HG02938 (cell line): ENCODE measurements around the gene ARHGAP22.

Source experiments
- ATAC-seq: cut with Tn5 transposase; IDR thresholded peaks from one replicate; pipeline ENCODE4 v1.9.1; 2021; ENCODE audit warnings: mild to moderate bottlenecking, moderate library complexity; ENCODE audit not compliant: unreplicated experiment

The ARHGAP22 gene

GRCh38 chr10:48590945-48591344 lies 13.9 kb downstream of the ARHGAP22 start:
- ATAC-seq = no peak

DNA sequence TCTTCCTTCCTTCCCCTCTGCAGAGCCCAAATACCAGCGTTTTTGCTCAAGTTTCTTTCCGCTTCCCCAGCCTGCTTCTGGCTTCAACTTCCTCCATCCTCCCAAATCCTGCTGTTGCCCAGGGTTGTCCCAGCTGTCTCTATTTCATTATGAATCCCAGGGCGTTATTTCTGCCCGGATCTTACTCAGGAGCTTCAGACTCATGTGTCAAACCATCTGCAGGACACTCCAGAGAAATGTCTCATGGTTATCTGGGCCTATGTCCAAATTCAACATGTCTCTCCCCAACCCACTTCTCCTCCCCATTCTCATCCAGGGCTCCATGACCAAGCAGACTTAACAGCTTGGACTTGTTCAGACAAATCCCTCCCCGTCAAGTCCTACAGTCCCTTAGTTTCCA lies 15.6 kb downstream of the ARHGAP22 start:
- ATAC-seq = no peak

DNA sequence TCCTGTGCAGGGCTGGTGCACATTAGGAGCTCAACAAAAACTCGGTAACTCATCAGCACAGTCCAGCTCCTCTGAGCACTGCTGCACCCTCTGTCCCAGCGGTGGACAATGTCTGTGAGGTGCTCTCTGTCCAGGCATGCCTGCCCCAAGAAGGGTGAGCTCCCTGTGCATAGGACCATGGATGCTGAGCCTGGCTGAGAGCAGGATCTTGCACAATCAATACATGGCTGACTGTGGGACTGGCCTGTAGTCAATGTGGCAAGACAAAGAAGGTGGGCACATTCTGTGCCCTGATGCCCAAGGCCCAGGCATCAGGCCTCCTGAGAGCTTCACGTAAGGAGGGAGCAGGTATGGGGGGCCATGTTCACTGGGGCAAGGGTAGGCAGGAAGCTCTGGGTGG lies 17.1 kb downstream of the ARHGAP22 start:
- no peak for ATAC-seq

DNA sequence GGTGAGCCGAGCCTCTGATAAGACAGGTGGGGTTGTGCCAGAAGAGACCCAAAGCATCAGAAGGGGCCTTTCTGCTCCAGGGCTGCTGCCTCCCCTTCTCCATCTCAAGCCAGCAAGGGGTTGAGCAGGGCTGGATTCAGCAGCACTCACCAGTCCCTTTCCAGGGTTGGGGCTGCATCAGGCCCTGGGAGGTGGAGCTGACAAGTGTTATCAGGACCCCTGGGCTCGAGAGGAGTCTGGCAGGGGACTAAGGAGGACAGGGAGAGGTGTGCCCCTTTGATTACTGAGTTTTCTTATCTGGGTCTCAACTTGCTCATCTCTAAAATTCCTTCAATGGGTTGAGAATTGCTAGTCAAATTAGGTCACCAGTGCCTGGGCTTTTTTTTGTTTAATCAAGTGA lies 17.8 kb downstream of the ARHGAP22 start:
- no peak for ATAC-seq

DNA sequence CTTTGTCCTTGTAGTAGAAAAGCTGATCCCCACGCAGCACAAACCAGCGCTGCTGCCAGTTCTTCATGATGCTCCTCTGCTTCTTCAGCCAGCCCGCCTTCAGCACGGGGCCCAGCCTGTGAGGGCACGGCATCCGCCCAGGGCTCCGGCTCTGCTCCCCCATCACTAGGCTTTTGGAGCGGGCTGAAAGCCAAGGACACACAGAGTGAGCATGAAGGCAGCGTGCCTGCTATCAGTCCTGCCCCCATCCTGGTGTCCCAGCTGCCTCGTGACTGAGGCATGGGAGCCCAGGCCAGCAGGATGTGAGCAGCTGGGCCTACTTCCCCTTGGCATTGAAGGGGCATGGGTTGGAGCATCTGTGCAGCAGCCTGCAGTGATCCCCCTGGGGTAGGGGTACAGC lies 21.9 kb downstream of the ARHGAP22 start:
- no peak for ATAC-seq

GRCh38 chr10:48580236-48580635 lies 24.6 kb downstream of the ARHGAP22 start:
- ATAC-seq = no peak

- no peak for ATAC-seq
Measured at GRCh38 chr10:48579251-48579960, 25.5 kb downstream of the ARHGAP22 start.

DNA sequence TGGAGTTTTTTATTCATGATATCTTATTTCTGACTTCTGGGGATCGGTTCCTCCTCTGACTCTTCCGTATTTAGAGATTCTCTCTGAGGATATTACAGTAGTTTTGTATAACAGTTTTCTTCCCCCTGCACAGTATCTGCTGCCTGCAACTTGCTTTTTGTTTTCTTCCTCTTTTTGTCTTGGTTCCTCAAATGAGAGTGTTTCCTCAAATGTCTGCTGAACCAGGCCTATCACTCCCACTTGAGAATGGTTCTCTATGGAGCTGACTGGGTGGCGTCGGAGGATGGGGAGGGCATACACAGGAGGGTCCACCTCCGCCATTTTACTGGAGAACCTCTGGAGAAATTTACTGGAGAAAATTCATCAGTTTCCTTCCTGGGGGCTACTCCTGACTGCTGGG lies 27.7 kb downstream of the ARHGAP22 start:
- ATAC-seq = no peak

- no peak for ATAC-seq
Measured at GRCh38 chr10:48576501-48576900, 28.4 kb downstream of the ARHGAP22 start.

GRCh38 chr10:48575901-48576300 lies 29.0 kb downstream of the ARHGAP22 start:
- no peak for ATAC-seq

DNA sequence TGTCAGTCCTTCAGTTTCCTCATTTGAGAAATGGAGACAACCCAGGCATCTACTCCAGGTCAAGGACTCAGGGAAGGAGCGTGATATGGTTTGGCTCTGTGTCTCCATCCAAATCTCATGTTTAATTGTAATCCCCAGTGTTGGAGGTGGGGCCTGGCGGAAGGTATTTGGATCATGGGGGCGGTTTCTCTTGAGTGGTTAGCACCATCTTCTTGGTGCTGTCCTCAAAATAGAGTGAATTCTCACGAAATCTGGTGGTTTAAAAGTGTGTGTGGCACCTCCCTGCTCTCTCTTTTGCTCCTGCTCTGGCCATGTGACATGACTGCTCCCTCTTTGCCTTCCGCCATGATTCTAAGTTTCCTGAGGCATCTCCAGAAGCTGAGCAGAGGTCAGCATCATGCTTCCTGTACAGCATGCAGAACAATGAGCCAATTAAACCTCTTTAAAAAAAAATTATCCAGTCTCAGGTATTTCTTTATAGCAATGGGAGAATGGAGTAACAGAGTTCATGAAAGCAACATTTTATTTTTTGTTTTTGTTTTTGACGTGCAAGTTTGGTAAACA lies 30.0 kb downstream of the ARHGAP22 start:
- ATAC-seq = no peak

DNA sequence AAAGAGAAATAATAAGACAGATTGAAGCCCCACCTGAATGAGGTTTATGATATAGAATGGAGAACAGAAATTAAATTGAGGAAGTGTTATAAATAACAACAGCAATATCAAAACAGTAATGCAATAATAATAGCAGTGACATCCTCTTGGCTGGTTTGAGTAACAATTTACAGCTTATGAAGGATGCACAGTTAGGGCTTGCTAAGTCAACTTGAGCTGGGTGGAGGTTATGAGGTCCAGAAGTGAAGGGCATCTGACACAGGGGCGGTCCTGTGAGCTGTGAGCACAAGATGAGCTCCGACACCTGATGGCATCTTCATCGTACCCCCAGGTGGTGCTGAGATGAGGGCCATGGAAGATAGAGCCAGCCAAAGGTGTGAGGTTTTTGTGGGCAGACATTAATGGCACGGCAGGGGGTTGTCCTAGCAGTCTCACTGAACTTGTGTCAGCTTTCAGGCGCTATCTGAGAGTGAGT lies 30.5 kb downstream of the ARHGAP22 start:
- ATAC-seq = no peak

DNA sequence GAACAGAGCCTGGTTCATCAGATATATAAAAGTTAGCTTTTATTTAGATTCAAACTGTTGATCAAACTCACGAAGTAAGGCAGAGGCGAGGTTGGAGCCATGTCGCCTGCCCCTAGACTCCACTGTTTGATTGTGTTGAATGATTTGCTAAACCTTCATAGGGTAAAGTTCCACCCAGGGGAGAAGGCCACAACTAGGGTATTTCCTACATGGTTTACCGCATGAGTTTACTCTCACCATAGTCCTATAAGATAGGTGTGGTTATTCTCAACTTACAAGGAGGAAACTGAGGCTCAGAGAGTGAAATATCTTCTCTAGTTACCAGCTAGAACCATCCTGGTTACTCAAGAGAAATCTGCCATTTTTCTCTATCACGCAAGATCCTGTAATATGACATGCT lies 31.8 kb downstream of the ARHGAP22 start:
- ATAC-seq = no peak

GRCh38 chr10:48572414-48572813 lies 32.5 kb downstream of the ARHGAP22 start:
- no peak for ATAC-seq

- no peak for ATAC-seq
Measured at GRCh38 chr10:48568546-48568945, 36.3 kb downstream of the ARHGAP22 start.

GRCh38 chr10:48568131-48568530 lies 36.7 kb downstream of the ARHGAP22 start:
- ATAC-seq = no peak

DNA sequence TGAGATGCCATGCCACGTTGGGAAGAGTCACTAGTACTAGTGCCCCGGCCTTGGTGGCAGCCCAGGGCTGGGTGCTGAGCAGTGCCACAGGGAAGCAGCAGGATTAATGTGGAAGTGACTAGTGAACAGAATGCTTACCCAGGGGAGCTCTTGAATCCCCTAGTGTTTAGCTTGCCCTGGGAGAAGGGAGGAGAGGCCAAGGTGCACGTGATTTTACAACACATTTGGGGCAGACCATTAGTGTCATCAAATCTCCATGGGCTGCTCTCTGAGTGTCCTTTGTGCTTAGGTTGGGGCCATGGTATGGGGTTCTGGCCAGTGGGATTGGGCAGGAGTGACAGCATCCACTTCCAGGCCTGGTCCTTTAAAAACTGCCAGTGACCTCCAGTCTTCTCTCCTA lies 37.5 kb downstream of the ARHGAP22 start:
- ATAC-seq = no peak

- ATAC-seq = no peak
Measured at GRCh38 chr10:48564466-48565160, 40.3 kb downstream of the ARHGAP22 start.

- ATAC-seq = no peak
Measured at GRCh38 chr10:48557511-48558123, 47.3 kb downstream of the ARHGAP22 start.

DNA sequence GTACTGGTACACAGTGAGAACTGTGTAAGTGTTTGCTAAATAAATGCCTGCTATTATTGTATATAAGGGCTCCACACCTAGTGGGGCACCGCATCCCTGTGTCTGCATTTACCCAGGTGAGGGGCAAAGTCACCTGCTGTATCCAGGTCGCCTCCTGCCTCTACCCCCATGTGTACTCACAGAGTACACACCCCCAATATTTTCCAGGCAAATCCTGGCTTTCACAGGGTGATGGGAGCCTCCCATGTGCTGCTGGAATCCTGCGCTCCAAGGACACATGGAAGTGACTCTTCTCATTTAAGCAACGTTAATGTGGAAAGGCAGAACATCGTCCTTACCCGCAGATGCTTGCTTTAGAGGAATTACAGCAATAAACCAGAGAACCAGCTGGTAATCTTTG lies 48.2 kb downstream of the ARHGAP22 start:
- ATAC-seq = no peak

GRCh38 chr10:48556065-48556464 lies 48.8 kb downstream of the ARHGAP22 start:
- ATAC-seq = no peak
